Lung (tissue), 12 donors: Measurements from ENCODE around the gene ARHGAP10. TPM values are rescaled to one million over a fixed set of nuclear protein-coding genes. Genes with fewer than 3 reads are reported as not detected.

Experiments
- ATAC-seq: fragments of 200-7000 bp; cut with Tn5 transposase; one replicate; pipeline ENCODE4 v1.9.1; 2020; ENCODE audit warnings: moderate number of reproducible peaks; ENCODE audit not compliant: insufficient read depth, low FRiP score
- DNase-seq, 3 donors: peaks; one replicate each; pipeline ENCODE4 v3.0.0-alpha.2; 2013 to 2017
- H3K27ac ChIP-seq, 2 donors: one replicate each; pipeline ENCODE4 v1.5.1; 2013; ENCODE audit warnings: mild to moderate bottlenecking in 2 of 2, moderate library complexity in 2 of 2, control low read depth in 1 of 2, inconsistent platforms in 1 of 2, low read depth in 1 of 2, low read length in 1 of 2
- H3K27me3 ChIP-seq, 3 donors: one replicate each; pipeline ENCODE4 v1.5.1; 2013; ENCODE audit warnings: low read length in 2 of 3; ENCODE audit not compliant: control insufficient read depth in 3 of 3, insufficient read depth in 3 of 3
- H3K36me3 ChIP-seq, 4 donors: one replicate each; pipeline ENCODE4 v1.5.1; 2013; ENCODE audit warnings: low read length in 4 of 4, mild to moderate bottlenecking in 1 of 4, moderate library complexity in 1 of 4; ENCODE audit not compliant: control insufficient read depth in 4 of 4, insufficient read depth in 4 of 4
- H3K4me1 ChIP-seq, 5 donors: one replicate each; pipeline ENCODE4 v1.5.1; 2013; ENCODE audit warnings: low read length in 5 of 5, mild to moderate bottlenecking in 2 of 5, moderate library complexity in 1 of 5; ENCODE audit not compliant: control insufficient read depth in 5 of 5, insufficient read depth in 5 of 5
- H3K4me3 ChIP-seq: one replicate; pipeline ENCODE4 v1.5.1; 2013; ENCODE audit warnings: mild to moderate bottlenecking, control low read depth, moderate library complexity
- H3K9ac ChIP-seq, 2 donors: one replicate each; pipeline ENCODE4 v1.5.1; 2013; ENCODE audit warnings: low read length in 2 of 2, control low read depth in 1 of 2; ENCODE audit not compliant: insufficient read depth in 1 of 2
- H3K9me3 ChIP-seq, 4 donors: one replicate each; pipeline ENCODE4 v1.5.1; 2013; ENCODE audit warnings: low read length in 3 of 4, mild to moderate bottlenecking in 1 of 4, moderate library complexity in 1 of 4; ENCODE audit not compliant: control insufficient read depth in 4 of 4, insufficient read depth in 3 of 4
- CTCF ChIP-seq: IDR thresholded peaks from 2 replicates; pipeline ENCODE4 v1.5.1; 2012; ENCODE audit warnings: mild to moderate bottlenecking; ENCODE audit errors: control extremely low read depth, extremely low read depth
- WGBS, 2 donors: extraction: QIAGEN DNeasy Blood & Tissue Kit; methylation state at CpG; one replicate each; pipeline ENCODE4 v1.1.7; 2013; 5-methylcytosine and 5-hydroxymethylcytosine counted together
- polyA plus RNA-seq, 2 donors: library from polyadenylated mRNA; stranded (reverse); fragments of 200-250 nt; gene quantifications; one replicate each; pipeline ENCODE4 v1.2.1, GENCODE V29; 2013
- total RNA-seq, 2 donors: library from RNA; depleted of rRNA in 1 of 2; stranded (reverse); fragments of >200 nt in 1 of 2; gene quantifications; one replicate each; pipeline ENCODE4 v1.2.1, GENCODE V29; 2014 to 2021
- donor health status: control.
- donor health status: control.
- donor health status: Bipolar disorder and iron deficiency.
- donor health status: healthy.
- donor health status: DM: yes; HTN: yes; CAD: no.

Gene ARHGAP10
- total and polyA plus RNA-seq, 4 donors: 9.1 to 25.0 (median 17.5) TPM

DNA sequence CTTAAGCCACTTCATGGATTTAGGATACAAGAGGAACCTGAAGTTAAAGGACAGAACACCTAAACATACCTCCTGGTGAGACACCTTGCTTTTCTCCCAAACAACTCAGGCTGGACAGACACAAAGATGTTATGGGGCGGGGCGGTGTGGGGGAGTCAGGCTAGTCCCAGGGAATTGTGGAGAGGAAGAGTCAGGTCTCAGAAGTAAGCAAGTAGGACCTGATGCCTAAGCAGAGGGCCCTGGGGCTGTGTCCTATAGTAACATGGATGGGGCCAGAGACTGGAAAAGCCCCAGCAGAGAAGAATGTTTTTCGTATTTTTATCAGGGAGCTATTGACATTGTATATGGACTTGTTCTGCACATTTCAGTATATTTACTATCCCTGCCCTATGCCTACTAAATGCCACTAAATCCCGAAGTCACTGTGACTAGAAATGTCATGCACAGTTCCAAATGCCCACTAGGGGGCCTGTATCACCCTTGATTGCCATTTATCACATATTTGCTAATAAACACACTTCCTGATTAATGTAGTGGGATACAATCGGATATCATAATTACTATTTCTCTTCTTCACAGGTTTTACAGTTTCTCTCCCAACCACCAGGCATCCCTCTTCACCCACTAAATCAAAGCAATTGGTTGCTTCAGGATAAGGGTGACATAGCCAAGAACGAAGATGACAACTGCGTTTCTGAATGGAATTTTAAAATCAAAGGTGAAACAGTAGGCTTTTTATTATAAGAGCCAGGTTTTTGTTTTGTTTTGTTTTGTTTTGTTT, 23.8 kb upstream of the ARHGAP10 start:
- no peaks in the 10 kb centered on the region for H3K27me3 ChIP-seq
- H3K9me3 ChIP-seq: no peaks in the 10 kb centered on the region
- peak; percentile 89 for TF ChIP-seq CTCF
- WGBS, 2 donors: 40 to 51% methylated on average over 7 of the region's 7 CpGs
- H3K36me3 ChIP-seq: no peaks in the 10 kb centered on the region
- no peaks in the 10 kb centered on the region for H3K4me1 ChIP-seq
- no peak overlapping the region for H3K9ac ChIP-seq
- DNase-seq: peak; percentile 31 to 61 (median 51)
- no peak overlapping the region for H3K4me3 ChIP-seq
- H3K27ac ChIP-seq: no peak overlapping the region
- ATAC-seq: peak; percentile 58

DNA sequence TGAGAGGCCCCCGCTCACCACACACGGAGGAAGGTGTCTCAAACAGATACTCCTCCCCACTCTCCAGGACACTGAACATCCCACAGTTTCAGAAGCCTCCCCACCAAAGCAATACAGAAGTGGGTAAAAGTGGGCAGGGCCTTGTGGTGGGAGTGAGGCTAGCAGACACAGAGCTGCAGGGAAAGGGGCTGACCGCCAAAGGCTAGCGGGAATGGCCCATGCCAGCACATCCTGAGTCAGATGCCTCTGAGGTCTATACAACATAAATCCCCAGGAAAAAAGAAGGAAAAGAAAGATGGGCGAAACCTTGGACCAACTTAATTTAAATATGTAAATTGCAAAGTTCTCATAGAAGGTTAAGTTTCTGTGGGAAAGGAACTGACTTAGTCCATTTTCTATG, 21.9 kb upstream of the ARHGAP10 start:
- ATAC-seq: no peak
- no peaks in the 10 kb centered on the region for H3K36me3 ChIP-seq
- H3K9ac ChIP-seq: no peak overlapping the region
- no peak overlapping the region for H3K27ac ChIP-seq
- H3K27me3 ChIP-seq: no peaks in the 10 kb centered on the region
- WGBS, 2 donors: 90 to 96% methylated on average over 5 of the region's 5 CpGs
- H3K9me3 ChIP-seq: no peaks in the 10 kb centered on the region
- no peaks in the 10 kb centered on the region for H3K4me1 ChIP-seq
- no peak for DNase-seq
- no peak overlapping the region for H3K4me3 ChIP-seq
- TF ChIP-seq CTCF: no peak

DNA sequence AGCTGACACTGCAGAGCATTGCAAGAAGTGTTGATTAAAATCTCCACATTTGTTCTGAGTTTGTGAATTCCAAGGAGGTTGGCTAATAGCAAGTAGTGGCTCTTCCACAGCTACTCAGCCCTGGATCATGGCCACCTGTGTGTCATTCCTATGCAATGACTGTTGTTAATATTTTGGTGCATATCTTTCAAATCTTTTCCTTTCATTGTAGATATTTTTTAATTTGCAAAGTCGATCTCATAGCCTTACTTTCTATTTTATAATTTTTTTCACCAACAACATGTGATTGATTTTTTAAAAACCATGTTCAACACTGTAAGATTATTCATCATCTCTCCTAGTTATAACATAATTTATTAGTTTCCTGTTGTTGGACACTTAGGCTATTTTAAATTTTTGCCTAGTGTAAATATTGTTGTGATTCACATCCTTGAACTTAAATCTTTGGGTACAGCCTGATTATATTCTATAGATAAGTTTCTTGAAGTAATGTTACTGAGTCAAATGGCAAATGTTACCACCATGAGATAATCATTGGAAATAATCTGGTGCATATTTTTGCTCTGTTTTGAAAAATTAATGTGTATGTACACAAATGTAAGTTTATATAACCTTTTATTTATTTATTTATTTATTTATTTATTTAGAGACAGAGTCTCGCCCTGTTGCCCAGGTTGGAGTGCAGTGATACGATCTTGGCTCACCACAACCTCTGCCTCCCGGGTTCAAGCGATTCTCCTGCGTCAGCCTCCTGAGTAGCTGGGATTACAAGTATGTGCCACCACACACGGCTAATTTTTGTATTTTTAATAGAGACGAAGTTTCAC, 17.1 kb upstream of the ARHGAP10 start:
- TF ChIP-seq CTCF: no peak
- no peaks in the 10 kb centered on the region for H3K9me3 ChIP-seq
- ATAC-seq: no peak
- H3K4me3 ChIP-seq: no peak overlapping the region
- no peak overlapping the region for H3K27ac ChIP-seq
- no peaks in the 10 kb centered on the region for H3K36me3 ChIP-seq
- H3K27me3 ChIP-seq: no peaks in the 10 kb centered on the region
- 89 to 91% methylated on average over 8 of the region's 8 CpGs for WGBS, 2 donors
- H3K9ac ChIP-seq: no peak overlapping the region
- no peak for DNase-seq
- H3K4me1 ChIP-seq: no peaks in the 10 kb centered on the region
